ENCODE data around the gene PSMD3.

PSMD3 gene

DNA sequence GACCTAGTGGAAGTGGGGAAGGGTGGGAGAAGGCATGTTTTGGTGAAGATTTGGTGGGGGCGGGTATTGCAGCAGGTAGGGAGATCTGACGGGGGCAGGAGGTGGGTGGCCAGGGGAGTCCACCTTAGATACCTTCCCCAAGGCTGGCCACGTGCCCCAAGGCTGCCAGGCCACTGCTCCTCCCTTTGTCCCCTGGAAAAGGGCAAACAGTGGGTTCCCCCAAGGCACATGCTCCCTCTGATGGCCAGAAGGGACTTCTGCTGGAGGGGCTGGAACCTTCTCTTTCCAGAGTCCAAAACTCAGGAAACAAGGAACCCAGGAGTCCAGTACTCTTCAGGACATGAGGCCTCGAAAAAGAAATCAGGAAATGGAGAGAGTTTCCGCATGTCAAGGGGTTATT, 6.2 kb upstream of the PSMD3 start:
- Histone ChIP-seq H3K27ac (no peak overlapping the region), H3K9me3 (no peaks in the 10 kb centered on the region), H3K36me3 (no peaks in the 10 kb centered on the region), H3K4me1 (peaks cover 0 to 2% (median under 1%) of the 10 kb centered on the region in 4 donors), H3K4me3 (no peak overlapping the region), H3K27me3 (peaks cover 0 to 50% of the 10 kb centered on the region in 2 donors)
- no peak for DNase-seq
- intact Hi-C loops (cut with DNase I; ENCODE audit: low total_unique reads), result loop anchor here (10.0 kb wide), 1 partner anchor 220 kb away; no protein-coding TSS in a partner anchor
- TF ChIP-seq, protein P1, sequence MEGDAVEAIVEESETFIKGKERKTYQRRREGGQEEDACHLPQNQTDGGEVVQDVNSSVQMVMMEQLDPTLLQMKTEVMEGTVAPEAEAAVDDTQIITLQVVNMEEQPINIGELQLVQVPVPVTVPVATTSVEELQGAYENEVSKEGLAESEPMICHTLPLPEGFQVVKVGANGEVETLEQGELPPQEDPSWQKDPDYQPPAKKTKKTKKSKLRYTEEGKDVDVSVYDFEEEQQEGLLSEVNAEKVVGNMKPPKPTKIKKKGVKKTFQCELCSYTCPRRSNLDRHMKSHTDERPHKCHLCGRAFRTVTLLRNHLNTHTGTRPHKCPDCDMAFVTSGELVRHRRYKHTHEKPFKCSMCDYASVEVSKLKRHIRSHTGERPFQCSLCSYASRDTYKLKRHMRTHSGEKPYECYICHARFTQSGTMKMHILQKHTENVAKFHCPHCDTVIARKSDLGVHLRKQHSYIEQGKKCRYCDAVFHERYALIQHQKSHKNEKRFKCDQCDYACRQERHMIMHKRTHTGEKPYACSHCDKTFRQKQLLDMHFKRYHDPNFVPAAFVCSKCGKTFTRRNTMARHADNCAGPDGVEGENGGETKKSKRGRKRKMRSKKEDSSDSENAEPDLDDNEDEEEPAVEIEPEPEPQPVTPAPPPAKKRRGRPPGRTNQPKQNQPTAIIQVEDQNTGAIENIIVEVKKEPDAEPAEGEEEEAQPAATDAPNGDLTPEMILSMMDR (IDR thresholded peaks at IDR 0.05), result no peak

DNA sequence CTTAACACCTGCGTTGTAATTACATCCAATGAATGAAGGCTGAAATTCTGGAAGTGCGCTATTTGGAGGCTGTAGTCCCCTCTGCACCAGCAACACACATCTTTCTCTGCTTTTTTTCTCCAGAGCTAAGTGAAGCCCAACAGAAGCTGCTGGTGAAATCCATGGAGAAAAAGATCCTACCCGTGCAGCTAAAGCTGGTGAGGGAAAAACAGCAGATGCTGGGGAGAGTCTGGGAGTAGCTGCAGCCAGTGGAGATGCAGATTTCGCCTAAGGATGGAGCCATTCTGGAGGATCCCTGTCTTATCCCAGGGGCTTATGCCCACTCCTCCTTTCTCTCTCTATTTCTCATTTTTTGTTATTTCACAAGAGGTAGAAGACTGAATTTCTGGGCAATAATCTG, 4.8 kb upstream of the PSMD3 start:
- TF ChIP-seq, protein P1 (IDR thresholded peaks at IDR 0.05), result no peak
- no peak overlapping the region for H3K27ac ChIP-seq

DNA sequence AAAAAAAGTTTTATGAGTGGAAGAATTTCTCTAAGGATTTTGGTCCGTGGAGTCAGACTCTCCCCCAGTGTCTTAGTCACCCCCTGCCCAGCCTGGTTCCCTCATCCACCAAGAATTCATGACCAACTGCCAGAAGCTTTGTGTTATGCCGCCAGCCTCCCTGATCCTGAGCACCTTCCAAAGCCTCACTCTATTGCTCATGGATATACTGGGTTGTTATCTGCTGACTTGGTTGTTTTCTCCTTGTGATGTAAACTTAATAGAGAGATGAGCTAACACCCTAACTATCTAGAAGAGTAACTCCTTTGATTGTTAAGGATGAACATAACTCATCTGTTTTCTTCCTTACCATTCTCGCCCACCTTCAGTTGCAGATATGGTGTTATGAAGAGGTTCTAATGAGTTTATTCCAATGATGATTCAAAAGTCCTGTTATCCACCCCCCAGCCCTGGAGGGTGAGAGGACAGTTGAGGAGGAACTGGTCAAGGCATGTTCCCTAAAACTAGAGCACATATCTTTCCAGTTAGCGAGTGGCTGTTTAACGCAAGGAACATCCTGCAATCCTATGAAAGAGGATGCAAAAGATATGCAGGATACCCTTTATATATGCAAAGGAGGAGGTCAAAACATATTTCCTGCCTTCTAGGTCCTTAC, 1.5 kb upstream of the PSMD3 start:
- TF ChIP-seq, protein P1 (IDR thresholded peaks at IDR 0.05), result no peak
- Histone ChIP-seq H3K4me3 (no peak overlapping the region), H3K27ac (no peak overlapping the region), H3K36me3 (peaks cover under 1 to 1% (median 1%) of the 10 kb centered on the region in 3 donors), H3K4me1 (peaks cover 0 to 30% (median 25%) of the 10 kb centered on the region in 4 donors), H3K9me3 (no peaks in the 10 kb centered on the region), H3K27me3 (peaks cover 0 to 34% of the 10 kb centered on the region in 2 donors)
- no peak for DNase-seq
- intact Hi-C loops (cut with DNase I; ENCODE audit: low total_unique reads), result loop anchor here (2.0 to 10.0 kb wide), 2 partner anchors 18 to 224 kb away; no protein-coding TSS in a partner anchor

More for the DNA sequence above, 4.8 kb upstream of the PSMD3 start:
- Histone ChIP-seq H3K36me3 (no peaks in the 10 kb centered on the region), H3K9me3 (no peaks in the 10 kb centered on the region), H3K4me3 (no peak overlapping the region), H3K27me3 (peaks cover 0 to 47% of the 10 kb centered on the region in 2 donors), H3K4me1 (peaks cover 0 to 10% (median 7%) of the 10 kb centered on the region in 4 donors)
- intact Hi-C loops (cut with DNase I; ENCODE audit: low total_unique reads), result loop anchor here (10.0 kb wide), 1 partner anchor 221 kb away; no protein-coding TSS in a partner anchor
- no peak for DNase-seq

DNA sequence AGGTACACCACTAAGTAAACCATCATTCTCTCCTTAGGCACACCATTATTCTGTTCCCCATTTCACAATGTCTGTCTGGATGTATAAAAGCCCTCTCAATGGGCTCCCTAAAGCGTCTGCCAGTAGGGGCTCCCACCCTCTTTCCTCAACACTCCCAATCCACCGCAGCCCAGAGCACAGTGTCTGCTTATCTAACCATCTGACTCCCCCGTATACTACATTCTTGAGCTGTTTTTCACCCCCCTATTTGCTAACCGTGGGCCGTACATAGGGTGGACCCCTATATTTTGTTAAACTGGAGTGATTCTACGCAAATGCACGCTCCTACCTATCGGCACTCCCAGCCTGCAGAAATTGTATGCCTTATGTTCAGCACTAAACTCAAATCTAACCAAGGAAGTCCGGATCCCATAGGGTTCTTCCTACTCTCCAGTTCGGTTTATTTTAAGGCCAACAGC, 685 bp upstream of the PSMD3 start:
- DNase-seq, result no peak
- Histone ChIP-seq H3K27ac (peak overlapping the region; percentile 89 to 90), H3K4me3 (peak overlapping the region; percentile 82 to 97), H3K27me3 (peaks cover 0 to 26% of the 10 kb centered on the region in 2 donors), H3K36me3 (peaks cover 8 to 9% (median 9%) of the 10 kb centered on the region in 3 donors), H3K4me1 (peaks cover 0 to 30% (median 25%) of the 10 kb centered on the region in 4 donors), H3K9me3 (no peaks in the 10 kb centered on the region)
- intact Hi-C loops (cut with DNase I; ENCODE audit: low total_unique reads), result loop anchor here (2.0 to 10.0 kb wide), 2 partner anchors 19 to 225 kb away; no protein-coding TSS in a partner anchor
- TF ChIP-seq, protein P1 (IDR thresholded peaks at IDR 0.05), result no peak

DNA sequence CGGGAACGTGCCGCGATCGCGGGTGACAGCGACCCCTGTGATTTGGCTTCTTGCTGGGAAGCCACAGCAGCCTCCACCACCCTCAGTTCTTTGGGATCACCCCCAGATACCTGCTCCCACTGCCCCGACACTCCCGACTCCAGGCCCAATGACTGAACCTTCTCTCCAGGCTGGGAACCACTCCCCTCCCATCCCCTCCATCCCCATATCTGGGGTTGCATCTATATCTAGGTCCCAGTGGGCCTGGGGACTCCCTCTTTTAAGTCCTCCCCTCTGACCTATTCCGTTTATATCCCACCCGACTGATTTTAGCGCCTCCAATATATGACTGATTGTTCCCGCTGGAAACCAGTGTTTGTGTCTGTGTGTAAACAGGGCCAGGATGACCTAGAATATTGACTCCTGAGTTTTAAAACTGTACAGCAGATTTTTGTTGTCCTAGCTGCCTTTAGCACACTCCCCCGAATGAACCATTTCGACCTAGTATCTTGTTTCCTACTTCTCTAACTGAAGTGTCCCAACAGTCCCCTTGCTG, 667 bp downstream of the PSMD3 start:
- peak overlapping the region; percentile 89 to 90 for H3K27ac ChIP-seq
- H3K36me3 ChIP-seq, result peaks cover 22 to 23% (median 22%) of the 10 kb centered on the region in 3 donors
- no peak for DNase-seq
- H3K4me1 ChIP-seq, result peaks cover 0 to 30% (median 25%) of the 10 kb centered on the region in 4 donors
- H3K9me3 ChIP-seq, result no peaks in the 10 kb centered on the region
- TF ChIP-seq, protein P1 (IDR thresholded peaks at IDR 0.05), result no peak
- intact Hi-C loops (cut with DNase I; ENCODE audit: low total_unique reads), result no loop called here
- peak overlapping the region; percentile 82 to 97 for H3K4me3 ChIP-seq
- peaks cover 0 to 23% of the 10 kb centered on the region in 2 donors for H3K27me3 ChIP-seq

Data from tibial artery (tissue), 4 donors.